Body of pancreas (tissue), 4 donors: ENCODE measurements around the gene CMTR2.

Experiments used
- POLR2A ChIP-seq, 3 donors: fragments of 450-650 bp; IDR thresholded peaks; one replicate each; pipeline ENCODE4 v1.6.1; 2016; ENCODE audit warnings: antibody characterized with exemption in 3 of 3, mild to moderate bottlenecking in 2 of 3
- TF ChIP-seq, protein P1 (sequence below), 7 experiments: fragments of 450-650 bp in 4 of 7; fragments of 200-600 bp in 3 of 7; sonication (generic) in 3 of 7; IDR thresholded peaks; one replicate each; pipeline ENCODE4 v1.5.1; 2016 to 2019; ENCODE audit warnings: antibody characterized with exemption in 7 of 7

DNA sequence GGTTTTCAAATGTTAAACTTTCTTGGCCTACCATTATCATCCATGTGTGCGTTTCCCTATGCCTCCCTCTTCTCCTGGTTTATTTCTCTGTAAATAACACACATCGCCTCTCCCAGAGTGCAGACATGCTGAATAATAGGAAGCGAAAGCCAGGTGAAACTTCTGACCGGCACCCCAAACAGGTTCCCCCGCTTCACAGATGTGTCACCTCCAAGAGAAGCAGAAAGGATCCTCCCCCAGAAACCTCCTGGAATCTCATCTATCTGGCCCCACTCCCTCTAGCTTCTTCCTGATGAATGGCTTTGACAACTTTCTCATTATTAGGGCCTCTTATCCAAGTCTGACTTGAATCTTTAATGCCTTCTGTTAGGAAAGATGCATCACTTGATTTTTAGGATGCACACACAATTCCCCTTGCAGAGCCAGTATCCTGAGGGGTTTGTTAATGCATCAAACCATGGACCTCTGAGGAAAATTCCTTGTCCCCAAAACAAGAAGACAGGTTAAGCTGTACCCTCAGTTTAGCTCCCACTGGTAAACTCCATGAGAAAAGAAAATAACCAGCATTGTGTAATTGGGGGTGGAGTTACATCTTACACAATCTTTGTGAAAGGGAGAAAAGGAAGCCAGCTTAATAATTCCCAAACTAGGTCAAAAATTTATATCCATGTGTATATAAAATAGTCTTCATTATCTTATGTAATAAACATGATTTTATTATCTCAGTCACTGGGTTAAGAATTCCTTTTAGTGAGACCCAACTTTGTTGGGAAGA is 38.6 kb downstream of the CMTR2 start:
- TF ChIP-seq, protein P1, sequence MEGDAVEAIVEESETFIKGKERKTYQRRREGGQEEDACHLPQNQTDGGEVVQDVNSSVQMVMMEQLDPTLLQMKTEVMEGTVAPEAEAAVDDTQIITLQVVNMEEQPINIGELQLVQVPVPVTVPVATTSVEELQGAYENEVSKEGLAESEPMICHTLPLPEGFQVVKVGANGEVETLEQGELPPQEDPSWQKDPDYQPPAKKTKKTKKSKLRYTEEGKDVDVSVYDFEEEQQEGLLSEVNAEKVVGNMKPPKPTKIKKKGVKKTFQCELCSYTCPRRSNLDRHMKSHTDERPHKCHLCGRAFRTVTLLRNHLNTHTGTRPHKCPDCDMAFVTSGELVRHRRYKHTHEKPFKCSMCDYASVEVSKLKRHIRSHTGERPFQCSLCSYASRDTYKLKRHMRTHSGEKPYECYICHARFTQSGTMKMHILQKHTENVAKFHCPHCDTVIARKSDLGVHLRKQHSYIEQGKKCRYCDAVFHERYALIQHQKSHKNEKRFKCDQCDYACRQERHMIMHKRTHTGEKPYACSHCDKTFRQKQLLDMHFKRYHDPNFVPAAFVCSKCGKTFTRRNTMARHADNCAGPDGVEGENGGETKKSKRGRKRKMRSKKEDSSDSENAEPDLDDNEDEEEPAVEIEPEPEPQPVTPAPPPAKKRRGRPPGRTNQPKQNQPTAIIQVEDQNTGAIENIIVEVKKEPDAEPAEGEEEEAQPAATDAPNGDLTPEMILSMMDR (IDR thresholded peaks at IDR 0.05), result no peak
- no peak for TF ChIP-seq POLR2A (IDR thresholded peaks at IDR 0.05)
